ENCODE measurements around the gene SACM1L. TPM values are rescaled to one million over a fixed set of nuclear protein-coding genes. Genes with fewer than 3 reads are reported as not detected.

The SACM1L gene
- total and polyA plus RNA-seq, 11 donors, result 12.6 to 35.3 (median 22.3) TPM

DNA sequence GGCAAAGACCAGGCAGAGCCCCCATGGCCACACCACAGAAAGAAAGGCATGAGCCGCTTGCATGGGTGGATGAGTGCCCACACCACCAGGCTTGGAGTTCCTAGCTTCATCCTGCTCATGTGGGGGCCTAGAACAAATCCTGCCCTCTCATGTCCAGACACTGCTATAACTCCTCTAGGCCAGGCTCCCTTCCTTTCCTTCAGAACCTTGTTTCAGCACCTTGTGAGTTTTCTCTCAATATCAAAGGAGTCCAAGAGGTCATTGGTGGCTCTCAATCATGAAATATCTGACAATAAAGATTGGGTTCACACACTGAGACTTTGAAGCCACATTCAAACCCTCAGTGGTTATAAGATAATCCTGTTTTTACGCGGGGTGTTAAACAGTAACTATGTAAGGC, 94.5 kb downstream of the SACM1L start:
- 91 to 95% (median 93%) methylated on average over 3 of the region's 3 CpGs for WGBS, 4 donors
- no peak for ATAC-seq
- no peak for DNase-seq
- intact Hi-C loops (cut with DNase I), result no loop called here
- H3K36me3 ChIP-seq, result no peaks in the 10 kb centered on the region
- TF ChIP-seq, protein P1, sequence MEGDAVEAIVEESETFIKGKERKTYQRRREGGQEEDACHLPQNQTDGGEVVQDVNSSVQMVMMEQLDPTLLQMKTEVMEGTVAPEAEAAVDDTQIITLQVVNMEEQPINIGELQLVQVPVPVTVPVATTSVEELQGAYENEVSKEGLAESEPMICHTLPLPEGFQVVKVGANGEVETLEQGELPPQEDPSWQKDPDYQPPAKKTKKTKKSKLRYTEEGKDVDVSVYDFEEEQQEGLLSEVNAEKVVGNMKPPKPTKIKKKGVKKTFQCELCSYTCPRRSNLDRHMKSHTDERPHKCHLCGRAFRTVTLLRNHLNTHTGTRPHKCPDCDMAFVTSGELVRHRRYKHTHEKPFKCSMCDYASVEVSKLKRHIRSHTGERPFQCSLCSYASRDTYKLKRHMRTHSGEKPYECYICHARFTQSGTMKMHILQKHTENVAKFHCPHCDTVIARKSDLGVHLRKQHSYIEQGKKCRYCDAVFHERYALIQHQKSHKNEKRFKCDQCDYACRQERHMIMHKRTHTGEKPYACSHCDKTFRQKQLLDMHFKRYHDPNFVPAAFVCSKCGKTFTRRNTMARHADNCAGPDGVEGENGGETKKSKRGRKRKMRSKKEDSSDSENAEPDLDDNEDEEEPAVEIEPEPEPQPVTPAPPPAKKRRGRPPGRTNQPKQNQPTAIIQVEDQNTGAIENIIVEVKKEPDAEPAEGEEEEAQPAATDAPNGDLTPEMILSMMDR (IDR thresholded peaks at IDR 0.05), result no peak
- TF ChIP-seq POLR2A (IDR thresholded peaks at IDR 0.05), result no peak
- no peaks in the 10 kb centered on the region for H3K4me1 ChIP-seq
- no peak overlapping the region for H3K27ac ChIP-seq
- peaks cover 0 to 8% (median 0%) of the 10 kb centered on the region in 12 donors for H3K9me3 ChIP-seq
- H3K4me3 ChIP-seq, result no peak overlapping the region
- H3K27me3 ChIP-seq, result no peaks in the 10 kb centered on the region

DNA sequence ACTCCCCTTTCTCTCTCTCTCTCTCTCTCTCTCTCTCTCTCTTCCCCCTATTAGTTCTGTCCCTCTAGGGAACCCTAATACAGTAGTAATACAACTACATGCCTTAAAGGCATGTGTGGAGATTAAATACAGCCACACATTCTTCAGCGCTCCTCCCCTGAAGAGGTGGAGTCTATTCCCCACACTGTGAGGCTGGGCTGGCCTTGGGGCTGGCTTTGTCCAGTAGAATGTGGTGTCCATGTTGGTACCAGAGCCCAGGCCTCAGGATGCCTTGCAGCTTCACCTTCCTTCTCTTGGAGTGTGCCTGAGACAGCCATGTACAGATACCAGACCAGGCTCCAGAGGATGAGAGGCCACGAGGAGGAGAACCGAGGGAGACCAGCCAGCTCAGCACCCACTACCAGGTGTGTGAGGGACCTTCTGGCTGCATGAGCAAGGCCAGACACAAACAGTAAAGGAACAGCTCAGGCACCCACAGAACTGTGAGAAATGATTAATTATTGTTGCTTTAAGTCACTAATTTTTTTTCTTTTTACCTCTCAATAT, 96.5 kb downstream of the SACM1L start:
- H3K4me1 ChIP-seq, result no peaks in the 10 kb centered on the region
- no peak for ATAC-seq
- H3K4me3 ChIP-seq, result no peak overlapping the region
- no peak for DNase-seq
- intact Hi-C loops (cut with DNase I), result no loop called here
- WGBS, 4 donors, result 82 to 84% (median 83%) methylated on average over 3 of the region's 3 CpGs
- H3K27me3 ChIP-seq, result no peaks in the 10 kb centered on the region
- H3K36me3 ChIP-seq, result no peaks in the 10 kb centered on the region
- H3K27ac ChIP-seq, result no peak overlapping the region
- TF ChIP-seq, protein P1 (IDR thresholded peaks at IDR 0.05), result no peak
- TF ChIP-seq POLR2A (IDR thresholded peaks at IDR 0.05), result no peak
- peaks cover 0 to 26% (median 13%) of the 10 kb centered on the region in 12 donors for H3K9me3 ChIP-seq

DNA sequence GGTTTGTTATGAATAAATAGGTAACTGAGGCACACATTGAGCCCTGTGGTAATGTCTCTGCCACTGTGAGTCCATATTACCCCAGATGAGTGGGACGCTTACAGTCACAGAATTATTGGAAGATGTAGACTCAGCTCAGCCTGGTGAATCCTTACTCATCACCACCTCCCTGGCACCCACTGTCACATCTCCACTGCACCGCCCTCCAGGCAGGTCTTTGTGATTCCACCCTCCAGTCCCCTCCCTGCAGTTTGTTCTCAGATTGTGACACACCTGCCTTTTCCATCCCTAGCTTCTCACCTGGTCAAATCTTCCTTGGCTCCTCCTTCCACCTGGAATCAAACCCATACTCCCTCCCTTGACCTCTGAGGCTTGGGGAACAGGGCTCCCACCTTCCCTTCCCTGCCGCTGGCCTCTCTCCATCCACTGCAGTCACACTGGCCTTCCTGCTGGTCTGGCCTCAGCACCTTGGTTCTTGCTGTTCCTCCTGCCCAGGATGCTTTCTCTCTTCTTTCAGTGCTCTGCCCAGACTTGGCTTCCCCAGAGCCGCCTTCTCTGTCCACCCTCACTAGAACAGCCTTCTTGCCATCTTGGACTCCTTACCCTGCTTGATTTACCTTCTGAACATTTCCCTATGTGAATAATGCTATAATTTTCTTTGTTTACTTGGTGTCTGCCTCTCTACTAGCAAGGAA, 97.8 kb downstream of the SACM1L start:
- Histone ChIP-seq H3K9me3 (peaks cover 0 to 26% (median 13%) of the 10 kb centered on the region in 12 donors), H3K4me1 (no peaks in the 10 kb centered on the region), H3K27ac (no peak overlapping the region), H3K27me3 (no peaks in the 10 kb centered on the region), H3K36me3 (no peaks in the 10 kb centered on the region), H3K4me3 (no peak overlapping the region)
- TF ChIP-seq, protein P1 (IDR thresholded peaks at IDR 0.05), result no peak
- no peak for TF ChIP-seq POLR2A (IDR thresholded peaks at IDR 0.05)
- DNase-seq, result no peak
- intact Hi-C loops (cut with DNase I), result no loop called here
- no peak for ATAC-seq
- WGBS, 4 donors, result 74 to 91% (median 87%) methylated on average over 4 of the region's 4 CpGs

DNA sequence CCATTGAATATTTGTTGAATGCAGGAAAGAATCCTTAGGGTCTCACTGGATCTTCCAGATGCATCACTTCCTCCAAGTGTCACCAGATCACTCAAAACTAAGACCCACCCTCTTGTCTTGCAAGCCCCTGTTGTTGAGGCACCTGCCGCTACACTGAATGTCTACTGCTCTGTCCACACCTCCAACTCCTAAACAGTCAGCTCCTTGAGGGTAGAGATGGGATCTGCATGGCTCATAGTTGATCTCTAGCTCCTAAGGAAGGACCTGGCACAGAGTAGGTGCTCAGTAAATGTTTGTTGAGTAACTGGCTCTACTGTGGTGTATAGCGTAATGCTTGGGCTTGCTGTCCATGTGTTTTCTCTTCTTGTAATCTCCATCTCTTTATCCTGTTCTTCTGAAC, 98.4 kb downstream of the SACM1L start:
- intact Hi-C loops (cut with DNase I), result no loop called here
- no peaks in the 10 kb centered on the region for H3K27me3 ChIP-seq
- WGBS, 4 donors, result 91 to 97% (median 95%) methylated on average over 2 of the region's 2 CpGs
- H3K9me3 ChIP-seq, result peaks cover 0 to 26% (median 13%) of the 10 kb centered on the region in 12 donors
- H3K4me3 ChIP-seq, result no peak overlapping the region
- no peaks in the 10 kb centered on the region for H3K4me1 ChIP-seq
- no peak for DNase-seq
- ATAC-seq, result no peak
- TF ChIP-seq, protein P1 (IDR thresholded peaks at IDR 0.05), result no peak
- no peak for TF ChIP-seq POLR2A (IDR thresholded peaks at IDR 0.05)
- no peaks in the 10 kb centered on the region for H3K36me3 ChIP-seq
- no peak overlapping the region for H3K27ac ChIP-seq

Measured in heart left ventricle (tissue), 16 donors.